HEK293 (cell line): ENCODE results near the gene SRRM2.

Source experiments
- CTCF ChIA-PET: fragments of 350-600 bp; formaldehyde crosslinking; extraction: SDS; loops from one replicate; lab custom pipeline; 2021; ENCODE audit warnings: antibody characterized with exemption; lab: Yijun Ruan, JAX
- POLR2A ChIA-PET: fragments of 300-600 bp; formaldehyde crosslinking; extraction: SDS; loops from one replicate; lab custom pipeline; 2020; ENCODE audit warnings: antibody characterized with exemption, inconsistent platforms; lab: Yijun Ruan, JAX
- H3K27ac ChIP-seq: fragments of 200-500 bp; sonication (Bioruptor generic); 2 replicates; pipeline ENCODE4 v1.5.1; 2014; ENCODE audit warnings: low read depth, low read length, control low read depth, inconsistent platforms; ENCODE audit errors: extremely low read depth
- H3K36me3 ChIP-seq, 2 experiments: fragments of 200-500 bp in 1 of 2; sonication (Bioruptor generic) in 1 of 2; 1 replicate in 1 of 2; 2 replicates in 1 of 2; pipeline ENCODE4 v1.5.1; 2014 to 2017; ENCODE audit warnings: inconsistent platforms in 2 of 2, low read length in 2 of 2; ENCODE audit not compliant: control insufficient read depth in 2 of 2, insufficient read depth in 1 of 2
- H3K4me1 ChIP-seq: fragments of 200-500 bp; sonication (Bioruptor generic); 2 replicates; pipeline ENCODE4 v1.5.1; 2014; ENCODE audit warnings: mild to moderate bottlenecking, low read length, inconsistent platforms; ENCODE audit not compliant: control insufficient read depth, insufficient read depth
- H3K4me3 ChIP-seq: 2 replicates; pipeline ENCODE4 v1.5.1; 2011; ENCODE audit warnings: low read depth, mild to moderate bottlenecking, control low read depth, low read length, moderate library complexity
- H3K9me3 ChIP-seq: fragments of 200-500 bp; sonication (Bioruptor generic); 2 replicates; pipeline ENCODE4 v1.5.1; 2014; ENCODE audit warnings: low read depth, low read length, inconsistent platforms; ENCODE audit not compliant: control insufficient read depth, insufficient read depth
- INSM2 ChIP-seq: fragments of 450-650 bp; formaldehyde crosslinking; IDR thresholded peaks from 2 replicates; pipeline ENCODE4 v1.5.1; 2016; ENCODE audit warnings: missing biosample characterization, missing genetic modification characterization
- KLF10 ChIP-seq: fragments of 450-650 bp; IDR thresholded peaks from 2 replicates; pipeline ENCODE4 v1.5.1; 2018; ENCODE audit warnings: missing biosample characterization, mild to moderate bottlenecking, missing genetic modification characterization
- MZF1 ChIP-seq: fragments of 450-650 bp; formaldehyde crosslinking; IDR thresholded peaks from 2 replicates; pipeline ENCODE4 v1.5.1; 2017; ENCODE audit warnings: missing biosample characterization, missing genetic modification characterization, borderline replicate concordance
- PRDM1 ChIP-seq: fragments of 450-650 bp; formaldehyde crosslinking; IDR thresholded peaks from 2 replicates; pipeline ENCODE4; 2016; ENCODE audit warnings: missing biosample characterization, missing genetic modification characterization
- TCF7L2 ChIP-seq: IDR thresholded peaks from 2 replicates; pipeline ENCODE4 v1.6.1; 2011; ENCODE audit warnings: low read depth, mild to moderate bottlenecking, inconsistent platforms, low read length, moderate library complexity, borderline replicate concordance
- TRIM28 ChIP-seq: IDR thresholded peaks from 2 replicates; pipeline ENCODE4 v1.6.1; 2011; ENCODE audit warnings: low read length, control low read depth, borderline replicate concordance
- ZBTB11 ChIP-seq: fragments of 450-650 bp; formaldehyde crosslinking; conservative IDR thresholded peaks from 2 replicates; pipeline ENCODE4 v1.5.1; 2016; ENCODE audit warnings: low read depth, missing biosample characterization, missing genetic modification characterization
- ZBTB20 ChIP-seq: fragments of 450-650 bp; formaldehyde crosslinking; IDR thresholded peaks from 2 replicates; pipeline ENCODE4 v1.5.1; 2016; ENCODE audit warnings: missing biosample characterization, missing genetic modification characterization
- ZFP69B ChIP-seq: fragments of 450-650 bp; formaldehyde crosslinking; IDR thresholded peaks from 2 replicates; pipeline ENCODE4 v1.5.1; 2016; ENCODE audit warnings: missing biosample characterization, missing genetic modification characterization
- ZNF211 ChIP-seq: fragments of 450-650 bp; formaldehyde crosslinking; IDR thresholded peaks from 2 replicates; pipeline ENCODE4 v1.5.1; 2016; ENCODE audit warnings: low read depth, missing biosample characterization, missing genetic modification characterization
- ZNF449 ChIP-seq: fragments of 450-650 bp; formaldehyde crosslinking; IDR thresholded peaks from 2 replicates; pipeline ENCODE4 v1.5.1; 2017; ENCODE audit warnings: missing biosample characterization, mild to moderate bottlenecking, missing genetic modification characterization, moderate library complexity
- ZNF513 ChIP-seq: fragments of 450-650 bp; IDR thresholded peaks from 2 replicates; pipeline ENCODE4 v1.5.1; 2018; ENCODE audit warnings: missing biosample characterization, missing genetic modification characterization
- ZNF560 ChIP-seq: fragments of 450-650 bp; formaldehyde crosslinking; IDR thresholded peaks from 2 replicates; pipeline ENCODE4 v1.5.1; 2017; ENCODE audit warnings: missing biosample characterization, missing genetic modification characterization, borderline replicate concordance
- ZNF600 ChIP-seq: fragments of 450-650 bp; formaldehyde crosslinking; IDR thresholded peaks from 2 replicates; pipeline ENCODE4 v1.5.1; 2016; ENCODE audit warnings: missing biosample characterization, missing genetic modification characterization
- ZNF626 ChIP-seq: fragments of 450-650 bp; sonication (Bioruptor Pico); formaldehyde crosslinking; IDR thresholded peaks from 2 replicates; pipeline ENCODE4 v1.5.1; 2018; ENCODE audit warnings: missing biosample characterization, missing genetic modification characterization, inconsistent platforms
- ZNF645 ChIP-seq: fragments of 450-650 bp; formaldehyde crosslinking; IDR thresholded peaks from 2 replicates; pipeline ENCODE4; 2016; ENCODE audit warnings: missing biosample characterization, missing genetic modification characterization
- ZNF692 ChIP-seq: fragments of 450-650 bp; formaldehyde crosslinking; IDR thresholded peaks from 2 replicates; pipeline ENCODE4 v1.5.1; 2016; ENCODE audit warnings: missing biosample characterization, missing genetic modification characterization

Gene SRRM2

GRCh38 chr16:2749936-2750335, 2.5 kb upstream of the SRRM2 start:
- ChIA-PET POLR2A (no interaction called here), CTCF (no interaction called here)
- TF ChIP-seq ZNF211 (tag by site-specific recombination) (no peak), PRDM1 (no peak), TCF7L2 (no peak), ZNF692 (tag by site-specific recombination) (no peak)
- Histone ChIP-seq H3K9me3 (no peaks in the 10 kb centered on the region), H3K27ac (no peak overlapping the region), H3K4me1 (peaks cover 2% of the 10 kb centered on the region), H3K4me3 (no peak overlapping the region), H3K36me3 (peaks cover 0 to 30% of the 10 kb centered on the region in 2 experiments; a peak in 2 of 3 replicates)

GRCh38 chr16:2751577-2752034, 832 bp upstream of the SRRM2 start:
- ChIA-PET POLR2A (interaction anchor here (0.9 to 1.4 kb wide), 3 partner anchors 43 to 116 kb away, joined by 3 read pairs; no protein-coding TSS in a partner anchor), CTCF (interaction anchor here (0.7 to 1.3 kb wide), 2 partner anchors 93 to 116 kb away, joined by 3 to 4 read pairs; no protein-coding TSS in a partner anchor)
- Histone ChIP-seq H3K4me3 (peak overlapping the region; percentile 96), H3K4me1 (peaks cover 5% of the 10 kb centered on the region), H3K27ac (peak overlapping the region; percentile 97), H3K36me3 (peaks cover 3 to 46% of the 10 kb centered on the region in 2 experiments; a peak in 2 of 3 replicates), H3K9me3 (no peaks in the 10 kb centered on the region)
- TF ChIP-seq ZFP69B (tag by site-specific recombination) (peak; percentile 66; the same call in 1 of the 2 replicates), ZNF600 (tag by site-specific recombination) (peak; percentile 47; the same call in 1 of the 2 replicates), ZNF513 (tag by site-specific recombination) (no peak), TRIM28 (peak; percentile 80; the same call in 1 of the 2 replicates), ZNF645 (tag by site-specific recombination) (no peak)

- peaks cover 5% of the 10 kb centered on the region for H3K4me1 ChIP-seq
- POLR2A ChIA-PET, result interaction anchor here (0.5 to 2.0 kb wide), 26 partner anchors 10 to 970 kb away, joined by 3 to 22 read pairs (median 4); partner anchors contain the start of genes ELOB, FLYWCH2, KCTD5 and NUBP2
- peak overlapping the region; percentile 97 for H3K27ac ChIP-seq
- peak overlapping the region; percentile 96 for H3K4me3 ChIP-seq
- peaks cover 17 to 61% of the 10 kb centered on the region in 2 experiments for H3K36me3 ChIP-seq
- no peaks in the 10 kb centered on the region for H3K9me3 ChIP-seq
- CTCF ChIA-PET, result interaction anchor here (0.6 to 1.9 kb wide), 5 partner anchors 16 to 167 kb away, joined by 3 to 7 read pairs (median 4); no protein-coding TSS in a partner anchor
- TF ChIP-seq INSM2 (peak; percentile 42; the same call in 1 of the 2 replicates), ZNF626 (tag by site-specific recombination) (no peak), ZBTB11 (tag by site-specific recombination) (peak; percentile 45; the same call in 1 of the 2 replicates), ZBTB20 (tag by site-specific recombination) (no peak), ZNF449 (tag by site-specific recombination) (no peak), KLF10 (tag by site-specific recombination) (peak; percentile 36; the same call in 1 of the 2 replicates), ZNF560 (tag by site-specific recombination) (no peak), MZF1 (no peak)
Observed at GRCh38 chr16:2752850-2753732, 653 bp downstream of the SRRM2 start.
